Smooth muscle cell (in vitro differentiated cells): Measurements from ENCODE around the gene FHOD1. TPM values are rescaled to one million over a fixed set of nuclear protein-coding genes. Genes with fewer than 3 reads are reported as not detected.

Experiments
- DNase-seq: peaks from one replicate; lab custom pipeline; 2025; ENCODE audit not compliant: unreplicated experiment; lab: John Stamatoyannopoulos, UW
- H2AFZ ChIP-seq: fragments of 200-600 bp; sonication (generic); 2 replicates; pipeline ENCODE4 v1.6.0; 2016; ENCODE audit warnings: antibody characterized with exemption, low read depth, mild to moderate bottlenecking
- H3F3A ChIP-seq: fragments of 200-600 bp; sonication (generic); 2 replicates; pipeline ENCODE4 v1.6.0; 2017; ENCODE audit warnings: antibody characterized with exemption, low read depth
- H3K27ac ChIP-seq: fragments of 200-600 bp; sonication (generic); 2 replicates; pipeline ENCODE4 v1.5.1; 2016; ENCODE audit warnings: low read depth, mild to moderate bottlenecking
- H3K27me3 ChIP-seq: fragments of 200-600 bp; sonication (generic); 2 replicates; pipeline ENCODE4 v1.6.1; 2016; ENCODE audit warnings: low read depth, mild to moderate bottlenecking
- H3K36me3 ChIP-seq: fragments of 200-600 bp; sonication (generic); 2 replicates; pipeline ENCODE4 v1.5.1; 2016; ENCODE audit warnings: low read depth
- H3K4me1 ChIP-seq: fragments of 200-600 bp; sonication (generic); 2 replicates; pipeline ENCODE4 v1.5.1; 2016; ENCODE audit warnings: low read depth
- H3K4me2 ChIP-seq: fragments of 200-600 bp; sonication (generic); 2 replicates; pipeline ENCODE4 v1.6.0; 2016; ENCODE audit warnings: mild to moderate bottlenecking
- H3K4me3 ChIP-seq: fragments of 200-600 bp; sonication (generic); 2 replicates; pipeline ENCODE4 v1.5.1; 2016; ENCODE audit warnings: mild to moderate bottlenecking
- H3K79me2 ChIP-seq: fragments of 200-600 bp; sonication (generic); 2 replicates; pipeline ENCODE4 v1.6.0; 2016; ENCODE audit warnings: low read depth, mild to moderate bottlenecking
- H3K9ac ChIP-seq: fragments of 200-600 bp; sonication (generic); 2 replicates; pipeline ENCODE4 v1.6.0; 2016; ENCODE audit warnings: low read depth
- H3K9me3 ChIP-seq: fragments of 200-600 bp; sonication (generic); replicated peaks from 2 replicates; pipeline ENCODE4 v1.5.1; 2016; ENCODE audit warnings: low read depth
- H4K20me1 ChIP-seq: fragments of 200-600 bp; sonication (generic); 2 replicates; pipeline ENCODE4 v1.6.0; 2016; ENCODE audit warnings: low read depth
- CTCF ChIP-seq: fragments of 200-600 bp; sonication (generic); IDR thresholded peaks from 2 replicates; pipeline ENCODE4 v1.5.1; 2017; ENCODE audit warnings: borderline replicate concordance, mild to moderate bottlenecking, antibody characterized with exemption; ENCODE audit not compliant: insufficient read depth, poor library complexity, severe bottlenecking
- WGBS: methylation state at CpG from one replicate; pipeline ENCODE4 v1.1.7; 2016; ENCODE audit warnings: low lambda C conversion rate; 5-methylcytosine and 5-hydroxymethylcytosine counted together
- polyA plus RNA-seq: library from polyadenylated mRNA; unstranded; fragments of >200 nt; fragmentation: Nextera tagmentation; extraction: Ambion mirVana; gene quantifications from 2 replicates; pipeline ENCODE4 v1.2.1, GENCODE V29; 2016
- total RNA-seq: library from RNA; depleted of rRNA; stranded (reverse); fragments of >200 nt; gene quantifications from 2 replicates; pipeline ENCODE4 v1.2.3, GENCODE V29; 2014

Gene FHOD1
- total and polyA plus RNA-seq, 2 experiments from 2014 or later = 16.0 to 23.3 TPM

GRCh38 chr16:67204076-67204475 lies 43.2 kb downstream of the FHOD1 start:
- no peak for DNase-seq
- TF ChIP-seq CTCF = no peak
- WGBS = 91% methylated on average over 4 of the region's 4 CpGs

GRCh38 chr16:67202956-67203493 lies 44.3 kb downstream of the FHOD1 start:
- Histone ChIP-seq H3K27ac (no peak overlapping the region), H3F3A (no peaks in the 10 kb centered on the region), H3K79me2 (no peaks in the 10 kb centered on the region), H3K4me1 (no peaks in the 10 kb centered on the region), H3K9ac (no peak overlapping the region), H3K4me2 (no peak overlapping the region), H2AFZ (no peak overlapping the region), H3K27me3 (no peaks in the 10 kb centered on the region), H3K36me3 (no peaks in the 10 kb centered on the region), H3K9me3 (no peaks in the 10 kb centered on the region), H3K4me3 (no peak overlapping the region), H4K20me1 (peaks cover 8% of the 10 kb centered on the region)
- no peak for TF ChIP-seq CTCF
- DNase-seq = no peak
- 97% methylated on average over 17 of the region's 23 CpGs for WGBS

More at GRCh38 chr16:67204076-67204475, 43.2 kb downstream of the FHOD1 start:
- no peaks in the 10 kb centered on the region for H4K20me1 ChIP-seq
- no peaks in the 10 kb centered on the region for H3K9me3 ChIP-seq
- H3K4me2 ChIP-seq = no peak overlapping the region
- H3K79me2 ChIP-seq = no peaks in the 10 kb centered on the region
- H3K9ac ChIP-seq = no peak overlapping the region
- H3F3A ChIP-seq = no peaks in the 10 kb centered on the region
- H2AFZ ChIP-seq = no peak overlapping the region
- H3K36me3 ChIP-seq = no peaks in the 10 kb centered on the region
- H3K27ac ChIP-seq = no peak overlapping the region
- H3K4me3 ChIP-seq = no peak overlapping the region
- H3K4me1 ChIP-seq = no peaks in the 10 kb centered on the region
- H3K27me3 ChIP-seq = no peaks in the 10 kb centered on the region

GRCh38 chr16:67202426-67202825 lies 44.9 kb downstream of the FHOD1 start:
- H3K9me3 ChIP-seq = no peaks in the 10 kb centered on the region
- H2AFZ ChIP-seq = no peak overlapping the region
- no peaks in the 10 kb centered on the region for H3K4me1 ChIP-seq
- over 99% methylated on average over 12 of the region's 12 CpGs for WGBS
- no peak for DNase-seq
- H3F3A ChIP-seq = no peaks in the 10 kb centered on the region
- H3K9ac ChIP-seq = no peak overlapping the region
- no peak overlapping the region for H3K27ac ChIP-seq
- no peak for TF ChIP-seq CTCF
- H3K4me2 ChIP-seq = no peak overlapping the region
- H3K36me3 ChIP-seq = no peaks in the 10 kb centered on the region
- H4K20me1 ChIP-seq = peaks cover 14% of the 10 kb centered on the region
- no peaks in the 10 kb centered on the region for H3K79me2 ChIP-seq
- no peak overlapping the region for H3K4me3 ChIP-seq
- H3K27me3 ChIP-seq = no peaks in the 10 kb centered on the region
